Activated naive CD4-positive, alpha-beta T cell (primary cell): ENCODE results near the gene SSTR5.

Experiments used
- DNase-seq, 4 experiments: peaks; one replicate each; lab custom pipeline; 2025; lab: John Stamatoyannopoulos, UW

The SSTR5 gene

DNA sequence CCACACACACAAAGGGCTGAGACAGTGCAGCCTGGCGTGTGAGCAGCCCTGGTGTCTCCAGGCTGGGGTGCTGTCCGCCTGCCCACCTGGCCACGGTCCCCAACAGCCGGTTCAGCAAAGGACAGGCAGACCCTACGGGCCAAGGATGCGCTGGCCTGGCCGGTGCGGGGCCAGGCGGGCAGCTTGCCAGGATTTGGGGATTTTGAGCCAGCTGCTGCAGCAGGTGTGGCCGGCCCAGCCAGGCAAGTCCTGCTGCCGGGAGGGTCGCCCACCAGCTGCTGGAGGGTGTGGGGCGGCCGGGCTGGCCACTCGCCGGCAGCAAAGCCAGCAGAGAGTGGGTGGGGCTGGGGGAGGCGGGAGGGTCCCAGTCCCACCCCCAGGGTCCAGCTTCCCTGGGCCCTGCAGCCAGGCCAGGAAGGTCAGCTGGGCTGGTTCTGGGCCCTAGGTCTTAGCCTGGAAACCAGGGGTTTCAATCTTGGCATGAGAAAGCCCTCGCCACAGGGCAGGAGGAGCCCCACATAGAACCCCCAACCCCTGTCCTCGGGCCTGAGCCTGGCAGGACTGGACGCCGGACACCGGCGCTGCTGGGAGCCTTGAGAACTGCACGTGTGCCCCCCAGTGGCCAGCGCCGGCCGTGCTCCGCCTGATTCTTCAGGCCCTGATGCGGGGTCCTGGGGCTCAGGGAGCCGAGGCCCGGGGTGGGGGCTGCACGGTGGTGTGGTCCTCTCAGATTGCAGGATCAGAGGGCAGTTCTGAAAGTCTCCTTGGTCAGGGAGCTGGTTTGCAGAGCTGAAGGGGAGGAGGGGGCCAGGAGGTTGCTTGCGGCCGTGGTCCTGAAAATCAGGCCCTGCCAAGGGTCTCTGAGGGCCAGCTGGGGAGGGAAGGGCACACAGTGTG lies 17.6 kb upstream of the SSTR5 start:
- DNase-seq, result peak in 1 of 4 experiments; percentile 38

- DNase-seq, result no peak
These were observed 17.0 kb upstream of the SSTR5 start for GRCh38 chr16:1055557-1055924.

GRCh38 chr16:1056196-1056595 lies 16.4 kb upstream of the SSTR5 start:
- no peak for DNase-seq

GRCh38 chr16:1057252-1057932 lies 15.2 kb upstream of the SSTR5 start:
- DNase-seq, result peak; percentile 49 to 63 (median 57)

DNA sequence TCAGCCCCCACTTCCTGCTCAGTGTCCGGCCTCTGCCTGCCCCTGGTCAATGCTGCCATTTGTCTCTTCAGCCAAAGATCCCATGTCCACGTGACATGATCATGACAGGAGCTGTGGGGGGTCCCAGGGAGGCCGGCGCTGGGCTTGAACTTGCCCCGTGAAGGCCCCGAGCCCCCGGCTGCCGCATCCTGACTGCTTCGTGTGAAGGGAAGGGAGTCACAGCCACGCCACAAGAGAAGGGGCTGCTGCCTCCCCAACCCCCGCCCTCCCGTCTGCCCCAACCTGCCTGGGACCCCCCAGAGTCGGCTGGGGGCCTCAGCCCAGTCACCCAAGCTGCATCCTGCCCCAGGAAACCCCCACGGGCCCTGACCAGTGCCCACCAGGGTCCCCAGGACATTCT lies 14.3 kb upstream of the SSTR5 start:
- DNase-seq, result no peak

- DNase-seq, result no peak
These were observed 13.2 kb upstream of the SSTR5 start for GRCh38 chr16:1059310-1059709.

- DNase-seq, result no peak
These were observed 11.9 kb upstream of the SSTR5 start for GRCh38 chr16:1060416-1061340.

DNA sequence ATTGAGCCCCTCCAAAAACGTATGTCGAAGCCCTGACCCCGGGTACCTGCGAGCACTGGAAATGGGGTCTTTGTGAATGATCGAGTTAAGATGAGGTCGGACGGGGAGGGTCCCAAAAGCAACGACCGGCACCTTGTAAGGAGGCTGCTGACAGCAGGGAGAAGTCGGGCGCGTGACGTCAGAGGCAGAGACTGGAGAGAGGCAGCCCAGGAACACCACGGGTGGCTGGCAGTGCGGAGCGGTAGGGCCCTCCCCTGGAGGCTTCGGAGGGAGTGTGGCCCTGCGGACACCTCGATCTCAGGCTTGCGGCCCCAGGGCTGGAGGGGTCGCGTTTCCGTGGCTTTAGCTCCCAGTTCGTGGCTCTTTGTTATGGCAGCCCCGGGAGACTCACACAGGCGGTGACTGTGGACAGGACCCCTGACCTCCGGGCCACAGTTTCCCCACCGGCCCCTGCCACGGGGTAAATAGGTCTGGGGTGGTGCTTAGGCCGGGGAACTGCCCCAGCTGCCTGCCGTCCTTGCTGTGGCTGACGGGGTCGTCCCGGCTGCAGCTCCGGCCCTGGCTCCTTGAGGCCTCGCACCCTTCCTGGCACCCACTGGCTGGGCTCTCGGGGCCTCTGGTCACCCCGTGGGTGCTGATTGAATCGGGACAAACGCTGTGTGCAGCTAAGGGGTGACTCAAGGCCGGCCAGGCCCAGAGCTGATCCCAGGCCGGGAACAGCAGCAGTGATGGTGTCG lies 10.6 kb upstream of the SSTR5 start:
- no peak for DNase-seq

DNA sequence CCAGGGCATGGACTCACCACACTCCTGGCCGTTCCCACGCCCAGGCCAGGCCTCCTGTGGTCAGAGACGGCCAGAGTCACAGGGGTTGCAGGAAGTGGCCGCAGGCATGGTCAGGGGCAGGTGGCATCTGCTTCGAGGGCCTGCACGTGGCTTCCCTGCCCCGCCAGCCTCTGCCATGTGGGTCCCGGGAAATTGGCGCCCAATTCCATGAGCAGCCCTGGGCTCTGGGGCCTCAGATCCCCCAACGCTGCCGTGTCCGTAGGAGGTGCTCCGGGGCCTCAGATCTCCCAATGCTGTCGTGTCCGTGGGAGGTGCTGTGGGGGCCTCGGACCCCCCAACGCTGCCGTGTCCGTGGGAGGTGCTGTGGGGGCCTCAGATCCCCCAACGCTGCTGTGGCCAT lies 9.7 kb upstream of the SSTR5 start:
- no peak for DNase-seq

DNA sequence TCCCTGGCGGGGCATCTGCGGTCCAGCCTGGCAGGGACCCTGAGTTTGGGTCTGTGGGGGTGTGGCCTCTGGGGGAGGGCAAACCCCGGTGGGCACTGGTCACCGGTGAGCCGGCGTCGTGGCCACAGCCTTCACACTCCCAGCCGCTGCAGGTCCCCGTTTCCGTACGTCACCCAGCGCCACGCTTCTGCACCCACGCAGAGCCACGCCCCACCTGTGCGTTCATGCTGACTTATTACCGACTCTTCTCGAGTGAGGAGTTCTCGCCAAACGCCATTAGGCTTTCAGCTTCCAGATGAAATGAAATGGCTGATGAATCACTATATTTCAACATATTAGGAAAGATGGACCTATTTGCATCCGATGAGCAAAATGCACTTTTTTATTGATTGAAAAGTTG lies 8.8 kb upstream of the SSTR5 start:
- no peak for DNase-seq

DNA sequence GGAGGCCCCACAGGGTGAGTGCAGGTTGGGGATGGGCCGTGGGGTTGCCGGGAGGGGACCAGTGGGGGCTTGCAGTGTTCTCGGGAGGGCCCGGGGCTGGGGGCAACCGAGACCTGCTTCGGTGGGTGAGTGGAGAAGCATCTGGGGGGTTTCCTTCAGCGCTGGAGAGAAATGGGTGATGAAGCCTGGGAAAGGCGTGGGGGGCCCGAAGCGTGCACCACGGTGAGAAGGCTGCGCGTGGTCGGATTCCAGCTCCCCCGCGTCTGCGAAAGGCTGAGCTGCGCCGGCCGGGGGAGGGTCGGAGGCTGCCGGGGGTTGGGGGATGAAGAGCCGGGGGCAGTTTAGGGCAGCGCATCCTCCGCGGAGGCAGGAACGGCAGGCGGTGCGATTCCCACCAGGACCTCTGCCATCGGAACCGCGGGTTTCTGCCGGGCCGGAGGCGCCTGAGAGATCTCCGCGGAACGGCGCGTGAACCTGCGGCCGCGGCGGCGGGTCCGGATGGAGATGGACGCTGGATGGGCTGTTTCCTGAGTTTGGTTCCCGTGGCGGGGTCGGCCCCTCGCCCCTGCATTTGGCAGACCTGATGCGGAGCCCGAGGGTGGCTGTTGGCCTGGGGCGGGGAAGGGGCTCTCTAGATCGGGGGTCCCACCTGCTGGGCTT lies 6.9 kb upstream of the SSTR5 start:
- no peak for DNase-seq

GRCh38 chr16:1066584-1067172 lies 5.9 kb upstream of the SSTR5 start:
- no peak for DNase-seq

DNA sequence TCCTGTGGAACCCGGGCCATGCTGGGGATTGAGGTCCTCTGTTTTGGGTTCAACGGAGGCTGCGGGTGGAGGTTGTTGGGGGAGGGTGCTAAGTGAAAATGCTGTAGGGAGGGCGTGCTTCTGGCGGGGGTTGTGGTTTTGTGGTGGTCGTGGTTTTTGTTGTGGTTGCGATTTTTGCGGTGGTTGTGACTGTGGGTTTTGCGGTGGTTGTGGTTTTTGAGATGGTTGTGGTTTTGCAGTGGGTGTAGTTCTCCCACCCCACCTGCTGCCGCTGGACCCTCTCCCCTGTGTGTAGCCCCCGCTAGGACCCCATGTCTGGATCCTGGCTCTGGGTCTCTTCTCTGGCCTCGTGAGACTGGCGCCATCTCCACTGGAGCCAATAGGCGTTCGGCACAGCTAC lies 4.9 kb upstream of the SSTR5 start:
- DNase-seq, result no peak

DNA sequence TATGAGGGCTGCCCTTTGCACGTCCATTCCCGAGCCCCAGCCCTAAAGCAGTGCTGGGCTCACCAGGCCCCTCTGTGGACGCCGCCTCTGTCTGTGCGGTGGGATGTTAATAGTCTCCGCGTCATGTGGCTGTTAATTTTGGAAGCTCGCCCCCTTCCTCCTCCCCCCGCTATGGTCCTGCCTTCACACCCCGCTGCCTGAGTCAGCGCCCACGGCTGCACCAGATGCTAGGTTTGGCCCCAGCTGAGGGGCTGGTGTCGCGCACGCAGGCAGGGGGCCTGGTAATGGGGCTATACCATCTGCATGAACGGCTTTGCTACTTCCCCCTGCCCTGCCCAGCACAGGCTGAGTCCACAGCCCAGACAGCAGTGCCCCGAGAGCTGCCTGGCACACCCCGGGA lies 4.1 kb upstream of the SSTR5 start:
- no peak for DNase-seq

GRCh38 chr16:1069154-1069553 lies 3.4 kb upstream of the SSTR5 start:
- no peak for DNase-seq

DNA sequence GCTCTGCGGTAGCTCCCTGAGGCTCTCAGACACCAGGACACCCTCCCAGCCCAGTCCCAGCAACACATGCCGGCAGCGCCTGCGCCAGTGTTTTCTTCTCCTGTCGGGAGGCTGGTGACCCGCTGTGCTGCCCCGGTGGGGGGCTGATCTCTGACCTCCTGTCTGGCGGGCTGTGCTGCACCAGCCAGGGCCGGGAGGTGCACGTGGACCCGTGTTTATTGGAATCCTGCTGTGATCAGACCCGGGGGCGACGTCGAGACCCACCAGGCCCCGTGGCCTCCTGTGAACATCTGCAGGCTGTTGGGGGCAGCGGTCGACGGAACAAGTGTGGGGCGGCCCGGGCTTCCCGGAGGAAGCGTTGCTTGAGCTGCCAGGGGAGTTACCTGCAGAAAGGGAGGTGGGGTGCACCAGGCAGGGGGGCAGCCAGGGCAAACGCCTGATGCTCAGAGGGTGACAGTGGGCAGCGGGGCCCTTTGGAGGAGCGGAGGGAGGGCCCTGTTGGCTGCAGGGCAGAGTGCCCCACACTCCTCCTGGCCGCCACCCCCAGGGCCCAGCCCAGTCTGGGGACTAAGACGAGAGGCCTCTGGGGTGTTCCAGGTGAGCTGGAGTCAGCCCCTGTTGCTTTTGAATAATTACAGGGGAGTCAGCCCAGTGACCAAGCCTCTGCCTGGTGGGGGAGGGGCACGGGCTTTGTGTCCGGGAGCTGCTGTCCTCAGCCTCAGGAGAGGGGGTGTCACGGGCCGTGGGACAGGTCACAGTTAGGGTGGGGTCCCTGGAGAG lies 2.3 kb upstream of the SSTR5 start:
- no peak for DNase-seq

DNA sequence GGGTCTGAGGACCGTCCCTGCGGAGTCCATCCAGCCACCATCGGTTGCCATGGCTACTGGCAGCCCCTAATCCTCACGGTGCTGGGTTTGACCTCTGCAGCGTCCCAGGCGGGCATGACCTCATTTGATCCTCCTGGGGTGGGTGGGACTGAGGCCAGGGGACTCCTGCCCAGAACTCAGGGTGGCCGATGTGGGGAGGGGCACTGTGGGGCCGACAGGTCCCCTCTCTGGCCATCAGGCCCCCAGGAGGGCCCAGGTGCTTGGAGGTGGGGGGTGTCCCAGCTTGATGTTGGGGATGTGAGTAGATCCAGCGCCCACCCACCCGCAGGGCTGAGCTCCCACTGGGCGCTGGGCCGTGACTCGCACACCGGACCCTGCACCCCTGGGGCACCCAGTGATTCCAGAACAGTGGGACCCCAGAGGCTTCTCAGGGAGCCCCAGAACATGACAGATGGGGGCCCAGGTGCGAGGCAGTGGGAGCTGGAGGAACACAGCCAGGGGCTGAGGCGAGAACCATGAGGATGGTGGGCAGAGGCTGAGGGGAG lies 1.6 kb upstream of the SSTR5 start:
- no peak for DNase-seq

GRCh38 chr16:1071561-1072225 lies 854 bp upstream of the SSTR5 start:
- DNase-seq, result no peak

DNA sequence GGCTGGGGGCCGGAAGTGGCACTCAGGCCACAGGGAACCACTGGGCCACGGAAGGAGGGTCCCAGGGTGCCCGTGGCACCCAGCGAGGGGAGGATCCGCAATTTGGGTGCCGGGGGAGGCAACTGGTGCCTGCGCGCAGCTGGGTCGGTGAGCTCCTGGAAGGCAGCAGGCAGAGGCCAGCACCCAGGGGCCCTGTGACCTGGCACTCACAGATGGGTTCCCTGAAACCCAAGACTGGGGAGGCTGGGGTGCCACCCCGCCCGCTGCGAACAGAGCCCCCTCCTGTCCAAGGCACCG lies 663 bp downstream of the SSTR5 start:
- no peak for DNase-seq
